Activated naive CD8-positive, alpha-beta T cell treated with anti-CD3 and anti-CD28 coated beads, Interleukin-2, amount 10 ng/mL, durations not matched to agents 7 days and 5 days (primary cell): ENCODE measurements around the gene TTC9B. TPM values are rescaled to one million over a fixed set of nuclear protein-coding genes. Genes with fewer than 3 reads are reported as not detected.

ENCODE experiments used
- ATAC-seq: fragments of 150-1000 bp; cut with Tn5 transposase; one replicate; pipeline ENCODE4 v1.10.0; 2021; ENCODE audit warnings: low read depth, moderate library complexity
- POLR2A ChIA-PET: fragments of 350-600 bp; sonication (Branson Sonifier 250); formaldehyde crosslinking; loops from one replicate; lab custom pipeline; 2021; ENCODE audit warnings: antibody characterized with exemption; lab: Charles Lee
- DNase-seq: peaks from one replicate; pipeline ENCODE4 v3.0.0; 2021
- H3K27ac Mint-ChIP-seq: one replicate; pipeline ENCODE4 v1.8.0; 2022; ENCODE audit warnings: mild to moderate bottlenecking, mixed read lengths
- H3K27me3 Mint-ChIP-seq: one replicate; pipeline ENCODE4 v1.8.0; 2022; ENCODE audit warnings: mild to moderate bottlenecking, moderate library complexity, mixed read lengths
- H3K36me3 Mint-ChIP-seq: one replicate; pipeline ENCODE4 v1.8.0; 2021; ENCODE audit warnings: mild to moderate bottlenecking, mixed read lengths
- H3K4me1 Mint-ChIP-seq: one replicate; pipeline ENCODE4 v1.8.0; 2021; ENCODE audit warnings: mixed read lengths
- H3K4me3 Mint-ChIP-seq: one replicate; pipeline ENCODE4 v1.8.0; 2022; ENCODE audit warnings: mild to moderate bottlenecking, moderate library complexity, mixed read lengths
- H3K9me3 Mint-ChIP-seq: one replicate; pipeline ENCODE4 v1.8.0; 2021; ENCODE audit warnings: mixed read lengths
- total RNA-seq, 2 experiments: library from RNA; stranded (reverse); gene quantifications; one replicate each; pipeline ENCODE4 v1.2.3, GENCODE V29; 2021

The TTC9B gene
- not detected for total RNA-seq

- Mint-ChIP-seq H3K4me1 (peaks cover 7% of the 10 kb centered on the region), H3K4me3 (no peak within 1 kb of the TSS), H3K27ac (no peak within 1 kb of the TSS), H3K36me3 (no peaks in the 10 kb centered on the region), H3K27me3 (peaks cover 43% of the 10 kb centered on the region), H3K9me3 (peaks cover 1% of the 10 kb centered on the region)
- peak; percentile 80 for DNase-seq
- peak; percentile 65 for ATAC-seq
- POLR2A ChIA-PET, result interaction anchor here (1.1 kb wide), 1 partner anchor 247 kb away, joined by 3 read pairs; the partner anchor contains the start of gene PSMC4
Measured at GRCh38 chr19:40217934-40218890, at the start of gene TTC9B. TTC9B (minus strand) TSS chr19:40218384; CDS start chr19:40218381, 3 bp downstream.

- peaks cover 19% of the 10 kb centered on the region for H3K4me1 Mint-ChIP-seq
- no peak overlapping the region for H3K4me3 Mint-ChIP-seq
- DNase-seq, result no peak
- peaks cover 23% of the 10 kb centered on the region for H3K36me3 Mint-ChIP-seq
- POLR2A ChIA-PET, result no interaction called here
- no peaks in the 10 kb centered on the region for H3K27me3 Mint-ChIP-seq
- ATAC-seq, result no peak
- peak overlapping the region; percentile 33 for H3K27ac Mint-ChIP-seq
- no peaks in the 10 kb centered on the region for H3K9me3 Mint-ChIP-seq
Measured at GRCh38 chr19:40267601-40267997, 49.4 kb upstream of the TTC9B start.

- no peaks in the 10 kb centered on the region for H3K27me3 Mint-ChIP-seq
- H3K4me1 Mint-ChIP-seq, result peaks cover 13% of the 10 kb centered on the region
- H3K36me3 Mint-ChIP-seq, result peaks cover 27% of the 10 kb centered on the region
- DNase-seq, result no peak
- ATAC-seq, result no peak
- H3K4me3 Mint-ChIP-seq, result no peak overlapping the region
- H3K9me3 Mint-ChIP-seq, result no peaks in the 10 kb centered on the region
- POLR2A ChIA-PET, result no interaction called here
- H3K27ac Mint-ChIP-seq, result peak overlapping the region; percentile 11
Measured at GRCh38 chr19:40266912-40267600, 48.9 kb upstream of the TTC9B start.

GRCh38 chr19:40266119-40266518 lies 47.9 kb upstream of the TTC9B start:
- Mint-ChIP-seq H3K27ac (no peak overlapping the region), H3K4me1 (peaks cover 11% of the 10 kb centered on the region), H3K27me3 (no peaks in the 10 kb centered on the region), H3K4me3 (no peak overlapping the region), H3K9me3 (no peaks in the 10 kb centered on the region), H3K36me3 (peaks cover 30% of the 10 kb centered on the region)
- DNase-seq, result no peak
- POLR2A ChIA-PET, result no interaction called here
- ATAC-seq, result no peak

- Mint-ChIP-seq H3K36me3 (peaks cover 30% of the 10 kb centered on the region), H3K27me3 (no peaks in the 10 kb centered on the region), H3K4me1 (peaks cover 11% of the 10 kb centered on the region), H3K27ac (no peak overlapping the region), H3K4me3 (no peak overlapping the region), H3K9me3 (no peaks in the 10 kb centered on the region)
- no peak for DNase-seq
- ATAC-seq, result no peak
- POLR2A ChIA-PET, result no interaction called here
Measured at GRCh38 chr19:40265763-40266099, 47.5 kb upstream of the TTC9B start.

GRCh38 chr19:40265055-40265762 lies 47.0 kb upstream of the TTC9B start:
- POLR2A ChIA-PET, result interaction anchor here (0.6 kb wide), 1 partner anchor 86 kb away, joined by 3 read pairs; no protein-coding TSS in a partner anchor
- Mint-ChIP-seq H3K4me1 (peaks cover 11% of the 10 kb centered on the region), H3K9me3 (no peaks in the 10 kb centered on the region), H3K27ac (no peak overlapping the region), H3K27me3 (no peaks in the 10 kb centered on the region), H3K4me3 (no peak overlapping the region), H3K36me3 (peaks cover 30% of the 10 kb centered on the region)
- DNase-seq, result no peak
- ATAC-seq, result no peak

GRCh38 chr19:40264314-40265054 lies 46.3 kb upstream of the TTC9B start:
- Mint-ChIP-seq H3K27me3 (no peaks in the 10 kb centered on the region), H3K4me1 (peaks cover 11% of the 10 kb centered on the region), H3K27ac (no peak overlapping the region), H3K9me3 (no peaks in the 10 kb centered on the region), H3K4me3 (no peak overlapping the region), H3K36me3 (peaks cover 30% of the 10 kb centered on the region)
- DNase-seq (no peak), ATAC-seq (no peak)
- POLR2A ChIA-PET, result no interaction called here

- Mint-ChIP-seq H3K27ac (no peak overlapping the region), H3K4me3 (no peak overlapping the region), H3K4me1 (peaks cover 11% of the 10 kb centered on the region), H3K27me3 (no peaks in the 10 kb centered on the region), H3K36me3 (peaks cover 30% of the 10 kb centered on the region), H3K9me3 (no peaks in the 10 kb centered on the region)
- DNase-seq (no peak), ATAC-seq (no peak)
- POLR2A ChIA-PET, result no interaction called here
Measured at GRCh38 chr19:40263440-40264313, 45.5 kb upstream of the TTC9B start.

- Mint-ChIP-seq H3K36me3 (peaks cover 28% of the 10 kb centered on the region), H3K27me3 (no peaks in the 10 kb centered on the region), H3K4me1 (peaks cover 9% of the 10 kb centered on the region), H3K9me3 (no peaks in the 10 kb centered on the region), H3K4me3 (no peak overlapping the region), H3K27ac (no peak overlapping the region)
- ATAC-seq (no peak), DNase-seq (no peak)
- POLR2A ChIA-PET, result no interaction called here
Measured at GRCh38 chr19:40262422-40262821, 44.2 kb upstream of the TTC9B start.

GRCh38 chr19:40261631-40262030 lies 43.4 kb upstream of the TTC9B start:
- H3K27me3 Mint-ChIP-seq, result no peaks in the 10 kb centered on the region
- H3K27ac Mint-ChIP-seq, result no peak overlapping the region
- peaks cover 7% of the 10 kb centered on the region for H3K4me1 Mint-ChIP-seq
- peaks cover 28% of the 10 kb centered on the region for H3K36me3 Mint-ChIP-seq
- no peaks in the 10 kb centered on the region for H3K9me3 Mint-ChIP-seq
- DNase-seq, result no peak
- H3K4me3 Mint-ChIP-seq, result no peak overlapping the region
- no peak for ATAC-seq
- POLR2A ChIA-PET, result no interaction called here

- no peak overlapping the region for H3K4me3 Mint-ChIP-seq
- peaks cover 7% of the 10 kb centered on the region for H3K4me1 Mint-ChIP-seq
- peaks cover 22% of the 10 kb centered on the region for H3K36me3 Mint-ChIP-seq
- no peaks in the 10 kb centered on the region for H3K27me3 Mint-ChIP-seq
- no peaks in the 10 kb centered on the region for H3K9me3 Mint-ChIP-seq
- POLR2A ChIA-PET, result no interaction called here
- H3K27ac Mint-ChIP-seq, result no peak overlapping the region
- ATAC-seq (no peak), DNase-seq (no peak)
Measured at GRCh38 chr19:40257096-40257517, 38.9 kb upstream of the TTC9B start.

- ATAC-seq (no peak), DNase-seq (no peak)
- Mint-ChIP-seq H3K9me3 (no peaks in the 10 kb centered on the region), H3K27me3 (no peaks in the 10 kb centered on the region), H3K36me3 (peaks cover 20% of the 10 kb centered on the region), H3K4me1 (peaks cover 7% of the 10 kb centered on the region), H3K4me3 (no peak overlapping the region), H3K27ac (no peak overlapping the region)
- POLR2A ChIA-PET, result no interaction called here
Measured at GRCh38 chr19:40256512-40256911, 38.3 kb upstream of the TTC9B start.
